Measurements from ENCODE around the gene TMEM185B. TPM values are rescaled to one million over a fixed set of nuclear protein-coding genes. Genes with fewer than 3 reads are reported as not detected.

Gene TMEM185B
- total and polyA plus RNA-seq, 10 of the 15 experiments (the other 5 are each of a cell fraction or from before 2014, with no cell fraction given): 2.4 to 20.9 (median 14.5) TPM

GRCh38 chr2:120265006-120265405, 41.8 kb upstream of the TMEM185B start:
- H3K27ac ChIP-seq (ENCODE audit: control insufficient read depth, insufficient read depth): no peak overlapping the region
- H3K9me3 ChIP-seq (replicated peaks; ENCODE audit: control insufficient read depth, insufficient read depth, low read length): peaks cover 8% of the 10 kb centered on the region; the same call in 2 of the 3 replicates
- ATAC-seq (peak; percentile 75), FAIRE-seq (no peak), DNase-seq (ENCODE audit: low read depth, low spot score) (no peak)
- peak overlapping the region; percentile 28; the same call in 1 of the 2 replicates for H3K4me2 ChIP-seq (ENCODE audit: control insufficient read depth, insufficient read depth)
- SMC1A ChIA-PET (ENCODE audit: uncharacterized antibody, unreplicated experiment): interaction anchor here (1.0 to 3.7 kb wide), 7 partner anchors 9 to 88 kb away, joined by 3 to 25 read pairs (median 6); partner anchors contain the start of gene RALB
- RAD21 ChIA-PET (ENCODE audit: unreplicated experiment): interaction anchor here (0.9 to 1.4 kb wide), 2 partner anchors 13 to 48 kb away, joined by 4 read pairs; partner anchors contain the start of gene RALB
- H4K20me1 ChIP-seq (ENCODE audit: control insufficient read depth, insufficient read depth): no peaks in the 10 kb centered on the region
- WGBS (ENCODE audit: insufficient coverage, insufficient replicate concordance, low lambda C conversion rate, missing lambda C conversion rate): 61% methylated on average over 12 of the region's 12 CpGs
- in situ Hi-C loops (cut with MboI): no loop called here
- H3K79me2 ChIP-seq (ENCODE audit: control insufficient read depth, insufficient read depth, low read length): peaks cover 25% of the 10 kb centered on the region
- no peaks in the 10 kb centered on the region for H3K27me3 ChIP-seq (replicated peaks in 1 of 2; ENCODE audit: control insufficient read depth in 2 of 2, insufficient read depth in 2 of 2, low read length in 1 of 2)
- no TSS peak for BruUV-seq (replicated peaks)
- POLR2A ChIA-PET: interaction anchor here (0.9 to 1.6 kb wide), 3 partner anchors 11 to 33 kb away, joined by 3 to 4 read pairs (median 4); no protein-coding TSS in a partner anchor
- no peak overlapping the region for H3K9ac ChIP-seq (ENCODE audit: control insufficient read depth, insufficient read depth, low read length)
- H3K36me3 ChIP-seq (ENCODE audit: control insufficient read depth in 2 of 2, insufficient read depth in 2 of 2, low read length in 1 of 2): peaks cover 0 to 4% of the 10 kb centered on the region in 2 experiments; a peak in 1 of 4 replicates
- H2AFZ ChIP-seq (ENCODE audit: control insufficient read depth, low read depth, low read length): no peak overlapping the region
- peaks cover 17% of the 10 kb centered on the region for H3K4me1 ChIP-seq (ENCODE audit: control insufficient read depth, insufficient read depth, low read length)
- TF ChIP-seq RUNX3 (IDR thresholded peaks at IDR 0.05; ENCODE audit: low read length) (no peak), SREBF1 (IDR thresholded peaks at IDR 0.05; ENCODE audit: low read length) (no peak), NFYB (IDR thresholded peaks at IDR 0.05; ENCODE audit: insufficient read depth, low read depth, low read length) (no peak), BCL11A (IDR thresholded peaks at IDR 0.05; ENCODE audit: low read depth, low read length) (no peak), NR2C1 (IDR thresholded peaks at IDR 0.05) (no peak), NFXL1 (IDR thresholded peaks at IDR 0.05; ENCODE audit: borderline replicate concordance) (no peak), IKZF2 (IDR thresholded peaks at IDR 0.05) (no peak)
- CTCF ChIA-PET: interaction anchor here (1.0 to 1.7 kb wide), 3 partner anchors 10 to 48 kb away, joined by 3 to 7 read pairs (median 4); partner anchors contain the start of gene RALB
- intact Hi-C loops (cut with micrococcal nuclease; ENCODE audit: unreplicated experiment): no loop called here
- H3K4me3 ChIP-seq: peak overlapping the region; percentile 2; the same call in 1 of the 2 replicates

All from GM12878 (cell line).